ENCODE measurements around the gene SCMH1. TPM values are rescaled to one million over a fixed set of nuclear protein-coding genes. Genes with fewer than 3 reads are reported as not detected.

SCMH1 gene
- total and polyA plus RNA-seq, 4 donors: 6.6 to 12.8 (median 10.5) TPM

DNA sequence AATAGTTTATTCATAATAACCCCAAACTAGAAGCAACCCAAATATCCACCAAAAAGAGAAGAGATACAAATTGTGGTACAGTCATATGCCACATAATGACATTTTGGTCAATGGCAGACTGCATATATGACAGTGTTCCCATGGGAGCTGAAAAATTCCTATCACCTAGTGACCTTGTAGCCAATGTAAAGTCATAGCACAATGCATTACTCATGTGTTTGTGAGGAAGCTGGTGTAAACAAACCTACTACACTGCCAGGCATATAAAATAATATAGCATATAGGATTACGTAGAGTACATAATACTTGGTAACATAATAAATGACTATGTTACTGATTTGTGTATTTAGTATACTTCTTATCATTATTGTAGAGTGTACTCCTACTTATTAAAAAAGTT, 191.1 kb downstream of the SCMH1 start:
- TF ChIP-seq, protein P1, sequence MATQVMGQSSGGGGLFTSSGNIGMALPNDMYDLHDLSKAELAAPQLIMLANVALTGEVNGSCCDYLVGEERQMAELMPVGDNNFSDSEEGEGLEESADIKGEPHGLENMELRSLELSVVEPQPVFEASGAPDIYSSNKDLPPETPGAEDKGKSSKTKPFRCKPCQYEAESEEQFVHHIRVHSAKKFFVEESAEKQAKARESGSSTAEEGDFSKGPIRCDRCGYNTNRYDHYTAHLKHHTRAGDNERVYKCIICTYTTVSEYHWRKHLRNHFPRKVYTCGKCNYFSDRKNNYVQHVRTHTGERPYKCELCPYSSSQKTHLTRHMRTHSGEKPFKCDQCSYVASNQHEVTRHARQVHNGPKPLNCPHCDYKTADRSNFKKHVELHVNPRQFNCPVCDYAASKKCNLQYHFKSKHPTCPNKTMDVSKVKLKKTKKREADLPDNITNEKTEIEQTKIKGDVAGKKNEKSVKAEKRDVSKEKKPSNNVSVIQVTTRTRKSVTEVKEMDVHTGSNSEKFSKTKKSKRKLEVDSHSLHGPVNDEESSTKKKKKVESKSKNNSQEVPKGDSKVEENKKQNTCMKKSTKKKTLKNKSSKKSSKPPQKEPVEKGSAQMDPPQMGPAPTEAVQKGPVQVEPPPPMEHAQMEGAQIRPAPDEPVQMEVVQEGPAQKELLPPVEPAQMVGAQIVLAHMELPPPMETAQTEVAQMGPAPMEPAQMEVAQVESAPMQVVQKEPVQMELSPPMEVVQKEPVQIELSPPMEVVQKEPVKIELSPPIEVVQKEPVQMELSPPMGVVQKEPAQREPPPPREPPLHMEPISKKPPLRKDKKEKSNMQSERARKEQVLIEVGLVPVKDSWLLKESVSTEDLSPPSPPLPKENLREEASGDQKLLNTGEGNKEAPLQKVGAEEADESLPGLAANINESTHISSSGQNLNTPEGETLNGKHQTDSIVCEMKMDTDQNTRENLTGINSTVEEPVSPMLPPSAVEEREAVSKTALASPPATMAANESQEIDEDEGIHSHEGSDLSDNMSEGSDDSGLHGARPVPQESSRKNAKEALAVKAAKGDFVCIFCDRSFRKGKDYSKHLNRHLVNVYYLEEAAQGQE (IDR thresholded peaks at IDR 0.05): no peak
- TF ChIP-seq JUND (IDR thresholded peaks at IDR 0.05) (no peak), FOXA1 (IDR thresholded peaks at IDR 0.05) (no peak), RXRA (IDR thresholded peaks at IDR 0.05) (no peak), SP1 (IDR thresholded peaks at IDR 0.05) (no peak), HNF4A (conservative IDR thresholded peaks at IDR 0.05) (no peak), RAD21 (IDR thresholded peaks at IDR 0.05) (no peak), TAF1 (conservative IDR thresholded peaks at IDR 0.05) (no peak)
- TF ChIP-seq, protein P2, sequence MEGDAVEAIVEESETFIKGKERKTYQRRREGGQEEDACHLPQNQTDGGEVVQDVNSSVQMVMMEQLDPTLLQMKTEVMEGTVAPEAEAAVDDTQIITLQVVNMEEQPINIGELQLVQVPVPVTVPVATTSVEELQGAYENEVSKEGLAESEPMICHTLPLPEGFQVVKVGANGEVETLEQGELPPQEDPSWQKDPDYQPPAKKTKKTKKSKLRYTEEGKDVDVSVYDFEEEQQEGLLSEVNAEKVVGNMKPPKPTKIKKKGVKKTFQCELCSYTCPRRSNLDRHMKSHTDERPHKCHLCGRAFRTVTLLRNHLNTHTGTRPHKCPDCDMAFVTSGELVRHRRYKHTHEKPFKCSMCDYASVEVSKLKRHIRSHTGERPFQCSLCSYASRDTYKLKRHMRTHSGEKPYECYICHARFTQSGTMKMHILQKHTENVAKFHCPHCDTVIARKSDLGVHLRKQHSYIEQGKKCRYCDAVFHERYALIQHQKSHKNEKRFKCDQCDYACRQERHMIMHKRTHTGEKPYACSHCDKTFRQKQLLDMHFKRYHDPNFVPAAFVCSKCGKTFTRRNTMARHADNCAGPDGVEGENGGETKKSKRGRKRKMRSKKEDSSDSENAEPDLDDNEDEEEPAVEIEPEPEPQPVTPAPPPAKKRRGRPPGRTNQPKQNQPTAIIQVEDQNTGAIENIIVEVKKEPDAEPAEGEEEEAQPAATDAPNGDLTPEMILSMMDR (IDR thresholded peaks at IDR 0.05; ENCODE audit: low read depth, low read length, missing input control): no peak
- TF ChIP-seq, protein P3, sequence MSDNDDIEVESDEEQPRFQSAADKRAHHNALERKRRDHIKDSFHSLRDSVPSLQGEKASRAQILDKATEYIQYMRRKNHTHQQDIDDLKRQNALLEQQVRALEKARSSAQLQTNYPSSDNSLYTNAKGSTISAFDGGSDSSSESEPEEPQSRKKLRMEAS (IDR thresholded peaks at IDR 0.05): no peak
- TF ChIP-seq, protein P4, sequence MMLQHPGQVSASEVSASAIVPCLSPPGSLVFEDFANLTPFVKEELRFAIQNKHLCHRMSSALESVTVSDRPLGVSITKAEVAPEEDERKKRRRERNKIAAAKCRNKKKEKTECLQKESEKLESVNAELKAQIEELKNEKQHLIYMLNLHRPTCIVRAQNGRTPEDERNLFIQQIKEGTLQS (IDR thresholded peaks at IDR 0.05): no peak
- TF ChIP-seq, protein P5, sequence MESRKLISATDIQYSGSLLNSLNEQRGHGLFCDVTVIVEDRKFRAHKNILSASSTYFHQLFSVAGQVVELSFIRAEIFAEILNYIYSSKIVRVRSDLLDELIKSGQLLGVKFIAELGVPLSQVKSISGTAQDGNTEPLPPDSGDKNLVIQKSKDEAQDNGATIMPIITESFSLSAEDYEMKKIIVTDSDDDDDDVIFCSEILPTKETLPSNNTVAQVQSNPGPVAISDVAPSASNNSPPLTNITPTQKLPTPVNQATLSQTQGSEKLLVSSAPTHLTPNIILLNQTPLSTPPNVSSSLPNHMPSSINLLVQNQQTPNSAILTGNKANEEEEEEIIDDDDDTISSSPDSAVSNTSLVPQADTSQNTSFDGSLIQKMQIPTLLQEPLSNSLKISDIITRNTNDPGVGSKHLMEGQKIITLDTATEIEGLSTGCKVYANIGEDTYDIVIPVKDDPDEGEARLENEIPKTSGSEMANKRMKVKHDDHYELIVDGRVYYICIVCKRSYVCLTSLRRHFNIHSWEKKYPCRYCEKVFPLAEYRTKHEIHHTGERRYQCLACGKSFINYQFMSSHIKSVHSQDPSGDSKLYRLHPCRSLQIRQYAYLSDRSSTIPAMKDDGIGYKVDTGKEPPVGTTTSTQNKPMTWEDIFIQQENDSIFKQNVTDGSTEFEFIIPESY (IDR thresholded peaks at IDR 0.05): no peak
- H3K9ac ChIP-seq (ENCODE audit: low read depth in 1 of 2, low read length in 2 of 2): no peak overlapping the region
- no peaks in the 10 kb centered on the region for H3K27me3 ChIP-seq (ENCODE audit: control insufficient read depth in 4 of 4, insufficient read depth in 4 of 4, low read length in 3 of 4)
- DNase-seq (ENCODE audit: low spot score): no peak
- no peak overlapping the region for H3K4me3 ChIP-seq (ENCODE audit: low read depth in 1 of 3, low read length in 3 of 3)
- peaks cover 4 to 8% (median 5%) of the 10 kb centered on the region in 4 donors for H3K4me1 ChIP-seq (ENCODE audit: control insufficient read depth in 4 of 4, insufficient read depth in 4 of 4, low read length in 3 of 4)
- no peaks in the 10 kb centered on the region for H3K9me3 ChIP-seq (ENCODE audit: control insufficient read depth in 4 of 4, low read length in 3 of 4)
- H3K36me3 ChIP-seq (ENCODE audit: control insufficient read depth in 4 of 4, insufficient read depth in 3 of 4, low read depth in 1 of 4, low read length in 3 of 4): peaks cover 2 to 26% (median 7%) of the 10 kb centered on the region in 4 donors
- 93% methylated on average over 1 of the region's 1 CpG for whole genome bisulfite sequencing
- H3K27ac ChIP-seq (ENCODE audit: low read depth in 1 of 2, low read length in 2 of 2): no peak overlapping the region

DNA sequence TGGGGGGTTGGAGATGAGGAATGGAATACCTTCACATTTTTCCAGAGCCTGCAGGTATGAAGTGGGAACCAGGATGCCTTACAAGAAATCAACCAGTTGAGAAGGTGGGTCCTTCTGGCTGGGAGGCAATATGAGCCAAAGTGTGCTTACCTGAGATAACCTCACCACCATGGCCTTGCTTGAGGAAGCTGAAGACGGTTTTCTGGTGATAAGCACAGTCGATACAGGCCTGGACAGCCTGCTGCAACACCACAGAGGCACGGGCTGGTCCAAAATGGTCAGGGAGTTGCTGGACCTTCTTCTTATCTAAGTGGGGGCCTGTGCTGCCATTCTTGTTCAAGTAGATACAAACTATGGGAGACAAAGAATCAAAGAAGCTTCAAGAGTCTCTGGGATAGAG, 193.6 kb downstream of the SCMH1 start:
- H3K36me3 ChIP-seq (ENCODE audit: control insufficient read depth in 4 of 4, insufficient read depth in 3 of 4, low read depth in 1 of 4, low read length in 3 of 4): peaks cover 2 to 23% (median 7%) of the 10 kb centered on the region in 4 donors

More for the DNA sequence above, 193.6 kb downstream of the SCMH1 start:
- TF ChIP-seq HNF4G (IDR thresholded peaks at IDR 0.05) (no peak), HNF4A (conservative IDR thresholded peaks at IDR 0.05) (no peak), TAF1 (conservative IDR thresholded peaks at IDR 0.05) (no peak), GABPA (IDR thresholded peaks at IDR 0.05 in 1 of 2, conservative IDR thresholded peaks at IDR 0.05 in 1 of 2) (no peak), RXRA (IDR thresholded peaks at IDR 0.05) (no peak)
- TF ChIP-seq, protein P1 (IDR thresholded peaks at IDR 0.05): no peak
- TF ChIP-seq, protein P4 (IDR thresholded peaks at IDR 0.05): no peak
- Histone ChIP-seq H3K27me3 (ENCODE audit: control insufficient read depth in 4 of 4, insufficient read depth in 4 of 4, low read length in 3 of 4) (no peaks in the 10 kb centered on the region), H3K4me1 (ENCODE audit: control insufficient read depth in 4 of 4, insufficient read depth in 4 of 4, low read length in 3 of 4) (peaks cover 9 to 29% (median 28%) of the 10 kb centered on the region in 4 donors), H3K9ac (ENCODE audit: low read depth in 1 of 2, low read length in 2 of 2) (no peak overlapping the region), H3K9me3 (ENCODE audit: control insufficient read depth in 4 of 4, low read length in 3 of 4) (no peaks in the 10 kb centered on the region), H3K4me3 (ENCODE audit: low read depth in 1 of 3, low read length in 3 of 3) (no peak overlapping the region), H3K27ac (ENCODE audit: low read depth in 1 of 2, low read length in 2 of 2) (no peak overlapping the region)
- WGBS: 97% methylated on average over 3 of the region's 3 CpGs
- DNase-seq (ENCODE audit: low spot score): no peak
